DND-41 (cell line): ENCODE data around the gene FBRSL1.

Source experiments
- ATAC-seq: fragments of 200-7000 bp; cut with Tn5 transposase; 3 replicates; pipeline ENCODE4 v1.9.1; 2021; ENCODE audit warnings: low read depth; ENCODE audit not compliant: insufficient read depth
- DNase-seq: peaks from one replicate; pipeline ENCODE4 v3.0.0-alpha.2; 2020
- H2AFZ ChIP-seq: 2 replicates; pipeline ENCODE4 v1.6.0; 2012; ENCODE audit warnings: low read depth, low read length
- H3K27ac ChIP-seq: 2 replicates; pipeline ENCODE4 v1.5.1; 2012; ENCODE audit warnings: low read length, inconsistent platforms
- H3K27me3 ChIP-seq: fragments of 200-600 bp; sonication (generic); 2 replicates; pipeline ENCODE4 v1.6.0; 2012; ENCODE audit warnings: low read length, mild to moderate bottlenecking, inconsistent platforms; ENCODE audit not compliant: insufficient read depth, poor library complexity
- H3K36me3 ChIP-seq: 2 replicates; pipeline ENCODE4 v1.5.1; 2012; ENCODE audit warnings: low read length, inconsistent platforms; ENCODE audit not compliant: insufficient read depth
- H3K4me1 ChIP-seq: 2 replicates; pipeline ENCODE4 v1.5.1; 2012; ENCODE audit warnings: mild to moderate bottlenecking, low read length; ENCODE audit not compliant: insufficient read depth
- H3K4me2 ChIP-seq: 2 replicates; pipeline ENCODE4 v1.6.0; 2012; ENCODE audit warnings: mild to moderate bottlenecking, moderate library complexity, low read length, inconsistent platforms; ENCODE audit not compliant: insufficient read depth
- H3K4me3 ChIP-seq, 2 experiments: fragments of 200-600 bp in 1 of 2; shearing (Covaris generic) in 1 of 2; 2 replicates each; pipeline ENCODE4 v1.5.1; 2012 to 2016; ENCODE audit warnings: inconsistent platforms in 2 of 2, low read length in 2 of 2, mild to moderate bottlenecking in 2 of 2, low read depth in 1 of 2, moderate library complexity in 1 of 2
- H3K79me2 ChIP-seq: 2 replicates; pipeline ENCODE4 v1.6.0; 2012; ENCODE audit warnings: low read length, inconsistent platforms; ENCODE audit not compliant: insufficient read depth
- H3K9ac ChIP-seq: 2 replicates; pipeline ENCODE4 v1.6.0; 2012; ENCODE audit warnings: low read depth, mild to moderate bottlenecking, inconsistent platforms, low read length, moderate library complexity
- H3K9me3 ChIP-seq: 2 replicates; pipeline ENCODE4 v1.5.1; 2012; ENCODE audit warnings: low read length, moderate library complexity, mild to moderate bottlenecking, inconsistent platforms; ENCODE audit not compliant: insufficient read depth, severe bottlenecking
- H4K20me1 ChIP-seq: 2 replicates; pipeline ENCODE4 v1.6.0; 2012; ENCODE audit warnings: low read length; ENCODE audit not compliant: insufficient read depth
- CTCF ChIP-seq: IDR thresholded peaks from 2 replicates; pipeline ENCODE4 v1.5.1; 2012; ENCODE audit warnings: borderline replicate concordance, low read length, moderate library complexity, mild to moderate bottlenecking; ENCODE audit not compliant: poor library complexity, severe bottlenecking; ENCODE audit errors: extremely low read depth
- EZH2 ChIP-seq: IDR thresholded peaks from 3 replicates; pipeline ENCODE4 v1.6.1; 2012; ENCODE audit warnings: borderline replicate concordance, low read depth, mild to moderate bottlenecking, moderate library complexity, low read length, inconsistent platforms; ENCODE audit not compliant: severe bottlenecking

Gene FBRSL1

GRCh38 chr12:132525011-132525832, 35.3 kb downstream of the FBRSL1 start:
- ATAC-seq (no peak), DNase-seq (no peak)
- Histone ChIP-seq H3K4me1 (no peaks in the 10 kb centered on the region), H3K9me3 (no peaks in the 10 kb centered on the region), H4K20me1 (peaks cover 44% of the 10 kb centered on the region), H3K36me3 (no peaks in the 10 kb centered on the region; the same call in 1 of the 2 replicates), H3K4me3 (no peak overlapping the region), H3K79me2 (no peaks in the 10 kb centered on the region), H3K27ac (no peak overlapping the region), H3K4me2 (no peak overlapping the region), H2AFZ (no peak overlapping the region), H3K9ac (no peak overlapping the region), H3K27me3 (no peaks in the 10 kb centered on the region)
- no peak for TF ChIP-seq EZH2
- TF ChIP-seq CTCF, result no peak

GRCh38 chr12:132525833-132526455, 36.0 kb downstream of the FBRSL1 start:
- ATAC-seq, result no peak
- H3K9ac ChIP-seq, result no peak overlapping the region
- DNase-seq, result no peak
- H3K4me3 ChIP-seq, result no peak overlapping the region
- no peak overlapping the region for H2AFZ ChIP-seq
- no peaks in the 10 kb centered on the region; the same call in 1 of the 2 replicates for H3K36me3 ChIP-seq
- no peak overlapping the region for H3K4me2 ChIP-seq
- H3K9me3 ChIP-seq, result no peaks in the 10 kb centered on the region
- H3K27me3 ChIP-seq, result no peaks in the 10 kb centered on the region
- H3K27ac ChIP-seq, result no peak overlapping the region
- no peaks in the 10 kb centered on the region for H3K79me2 ChIP-seq
- peaks cover 42% of the 10 kb centered on the region for H4K20me1 ChIP-seq
- no peaks in the 10 kb centered on the region for H3K4me1 ChIP-seq
- TF ChIP-seq EZH2, result no peak
- no peak for TF ChIP-seq CTCF

- TF ChIP-seq CTCF, result no peak
- TF ChIP-seq EZH2, result no peak
- no peak for ATAC-seq
- H3K79me2 ChIP-seq, result no peaks in the 10 kb centered on the region
- H3K27me3 ChIP-seq, result no peaks in the 10 kb centered on the region
- H3K9me3 ChIP-seq, result no peaks in the 10 kb centered on the region
- H3K27ac ChIP-seq, result no peak overlapping the region
- H2AFZ ChIP-seq, result no peak overlapping the region
- no peak overlapping the region for H3K4me3 ChIP-seq
- no peaks in the 10 kb centered on the region; the same call in 1 of the 2 replicates for H3K36me3 ChIP-seq
- DNase-seq, result no peak
- H3K9ac ChIP-seq, result no peak overlapping the region
- peaks cover 48% of the 10 kb centered on the region for H4K20me1 ChIP-seq
- no peaks in the 10 kb centered on the region for H3K4me1 ChIP-seq
- H3K4me2 ChIP-seq, result no peak overlapping the region
Measured at GRCh38 chr12:132527186-132527882, 37.4 kb downstream of the FBRSL1 start.
